ENCODE results near the gene GARNL3. TPM values are rescaled to one million over a fixed set of nuclear protein-coding genes. Genes with fewer than 3 reads are reported as not detected.

GARNL3 gene
- polyA plus RNA-seq, 1 donor from 2014 or later: 20.0 TPM

GRCh38 chr9:127300886-127301447 is 36.4 kb downstream of the GARNL3 start:
- Histone ChIP-seq H3K27me3 (ENCODE audit: insufficient read depth, low read depth, low read length) (no peaks in the 10 kb centered on the region), H3K9me2 (ENCODE audit: insufficient read depth, low read length) (no peaks in the 10 kb centered on the region)
- TF ChIP-seq MXI1 (conservative IDR thresholded peaks at IDR 0.05; ENCODE audit: poor library complexity, severe bottlenecking): no peak
- TF ChIP-seq SMC3 (conservative IDR thresholded peaks at IDR 0.05; ENCODE audit: poor library complexity): no peak
- TF ChIP-seq EP300 (conservative IDR thresholded peaks at IDR 0.05; ENCODE audit: poor library complexity, severe bottlenecking): no peak
- no peak for TF ChIP-seq EZH2 (IDR thresholded peaks at IDR 0.05; ENCODE audit: borderline replicate concordance, insufficient read depth, low read length, poor library complexity, severe bottlenecking)
- no peak for TF ChIP-seq REST (IDR thresholded peaks at IDR 0.05; ENCODE audit: borderline replicate concordance)
- no peak for TF ChIP-seq TAF1 (IDR thresholded peaks at IDR 0.05; ENCODE audit: low read depth)
- TF ChIP-seq, protein P1, sequence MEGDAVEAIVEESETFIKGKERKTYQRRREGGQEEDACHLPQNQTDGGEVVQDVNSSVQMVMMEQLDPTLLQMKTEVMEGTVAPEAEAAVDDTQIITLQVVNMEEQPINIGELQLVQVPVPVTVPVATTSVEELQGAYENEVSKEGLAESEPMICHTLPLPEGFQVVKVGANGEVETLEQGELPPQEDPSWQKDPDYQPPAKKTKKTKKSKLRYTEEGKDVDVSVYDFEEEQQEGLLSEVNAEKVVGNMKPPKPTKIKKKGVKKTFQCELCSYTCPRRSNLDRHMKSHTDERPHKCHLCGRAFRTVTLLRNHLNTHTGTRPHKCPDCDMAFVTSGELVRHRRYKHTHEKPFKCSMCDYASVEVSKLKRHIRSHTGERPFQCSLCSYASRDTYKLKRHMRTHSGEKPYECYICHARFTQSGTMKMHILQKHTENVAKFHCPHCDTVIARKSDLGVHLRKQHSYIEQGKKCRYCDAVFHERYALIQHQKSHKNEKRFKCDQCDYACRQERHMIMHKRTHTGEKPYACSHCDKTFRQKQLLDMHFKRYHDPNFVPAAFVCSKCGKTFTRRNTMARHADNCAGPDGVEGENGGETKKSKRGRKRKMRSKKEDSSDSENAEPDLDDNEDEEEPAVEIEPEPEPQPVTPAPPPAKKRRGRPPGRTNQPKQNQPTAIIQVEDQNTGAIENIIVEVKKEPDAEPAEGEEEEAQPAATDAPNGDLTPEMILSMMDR (IDR thresholded peaks at IDR 0.05; ENCODE audit: poor library complexity, severe bottlenecking): no peak
- TF ChIP-seq POLR2AphosphoS5 (IDR thresholded peaks at IDR 0.05): no peak
- no peak for TF ChIP-seq RAD21 (conservative IDR thresholded peaks at IDR 0.05)

DNA sequence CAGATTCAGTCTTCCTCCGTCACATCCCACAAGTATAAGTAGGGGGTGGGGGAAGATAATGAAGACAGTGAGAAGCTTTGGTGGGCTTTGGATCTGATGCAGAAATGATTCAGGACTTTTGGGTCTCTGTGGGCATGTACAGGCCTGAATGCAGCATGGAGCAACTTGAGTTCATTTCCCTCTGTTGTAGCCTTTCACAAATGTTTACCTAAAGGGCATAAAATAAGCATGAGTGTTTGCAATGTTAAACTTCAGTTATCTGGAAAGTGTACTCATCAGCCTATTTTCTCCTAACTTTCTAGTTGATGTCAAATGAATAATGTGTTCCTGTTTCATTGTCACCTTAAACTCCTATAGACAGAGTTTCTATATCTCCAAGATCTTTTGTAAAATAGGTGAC is 39.3 kb downstream of the GARNL3 start:
- H3F3A ChIP-seq (ENCODE audit: insufficient read depth, low read length, poor library complexity, severe bottlenecking): no peaks in the 10 kb centered on the region
- no peak overlapping the region for H2AFZ ChIP-seq (ENCODE audit: low read depth, low read length)
- no peak overlapping the region for H3K4me2 ChIP-seq (ENCODE audit: low read length)
- H3K9ac ChIP-seq (ENCODE audit: low read length): no peak overlapping the region
- no peak overlapping the region for H3K27ac ChIP-seq (ENCODE audit: low read length)
- H4K20me1 ChIP-seq (ENCODE audit: insufficient read depth): no peaks in the 10 kb centered on the region
- no peaks in the 10 kb centered on the region for H3K27me3 ChIP-seq (ENCODE audit: insufficient read depth, low read depth, low read length)
- no peaks in the 10 kb centered on the region for H3K9me2 ChIP-seq (ENCODE audit: insufficient read depth, low read length)
- no peaks in the 10 kb centered on the region for H3K79me2 ChIP-seq (replicated peaks; ENCODE audit: insufficient read depth, low read length)
- TF ChIP-seq REST (IDR thresholded peaks at IDR 0.05; ENCODE audit: borderline replicate concordance) (no peak), TAF1 (IDR thresholded peaks at IDR 0.05; ENCODE audit: low read depth) (no peak)
- H3K9me3 ChIP-seq (ENCODE audit: low read length): no peaks in the 10 kb centered on the region
- no peaks in the 10 kb centered on the region for H3K36me3 ChIP-seq (ENCODE audit: insufficient read depth, low read length)
- no peak overlapping the region for H3K4me3 ChIP-seq (ENCODE audit: low read length)

More at GRCh38 chr9:127300886-127301447, 36.4 kb downstream of the GARNL3 start:
- H3K9ac ChIP-seq (ENCODE audit: low read length): no peak overlapping the region
- no peaks in the 10 kb centered on the region for H3K79me2 ChIP-seq (replicated peaks; ENCODE audit: insufficient read depth, low read length)
- no peak overlapping the region for H3K4me3 ChIP-seq (ENCODE audit: low read length)
- H2AFZ ChIP-seq (ENCODE audit: low read depth, low read length): no peak overlapping the region
- no peak overlapping the region for H3K27ac ChIP-seq (ENCODE audit: low read length)
- no peaks in the 10 kb centered on the region for H3K9me3 ChIP-seq (ENCODE audit: low read length)
- no peaks in the 10 kb centered on the region for H3K36me3 ChIP-seq (ENCODE audit: insufficient read depth, low read length)
- no peaks in the 10 kb centered on the region for H3F3A ChIP-seq (ENCODE audit: insufficient read depth, low read length, poor library complexity, severe bottlenecking)
- H3K4me2 ChIP-seq (ENCODE audit: low read length): no peak overlapping the region
- no peaks in the 10 kb centered on the region for H4K20me1 ChIP-seq (ENCODE audit: insufficient read depth)

Data from neural cell (in vitro differentiated cells).